GM23338 (cell line): ENCODE data around the gene CD28. TPM values are rescaled to one million over a fixed set of nuclear protein-coding genes. Genes with fewer than 3 reads are reported as not detected.

ENCODE experiments used
- ATAC-seq: fragments of 200-7000 bp; cut with Tn5 transposase; 3 replicates; pipeline ENCODE4 v1.9.1; 2020
- DNase-seq: peaks from one replicate; pipeline ENCODE4 v3.0.0-alpha.2; 2015; ENCODE audit warnings: low spot score
- H2AFZ ChIP-seq: fragments of 200-600 bp; sonication (generic); 2 replicates; pipeline ENCODE4 v1.8.0; 2016; ENCODE audit warnings: antibody characterized with exemption, mild to moderate bottlenecking, moderate library complexity
- H3F3A ChIP-seq: fragments of 200-600 bp; sonication (generic); replicated peaks from 2 replicates; pipeline ENCODE4 v1.8.0; 2017; ENCODE audit warnings: antibody characterized with exemption, mixed run types, low read depth
- H3K27ac ChIP-seq: fragments of 200-600 bp; sonication (generic); 2 replicates; pipeline ENCODE4 v1.6.1; 2016; ENCODE audit warnings: low read depth
- H3K27me3 ChIP-seq: fragments of 200-600 bp; sonication (generic); 2 replicates; pipeline ENCODE4 v1.8.0; 2016; ENCODE audit warnings: mild to moderate bottlenecking, mixed run types, moderate library complexity; ENCODE audit not compliant: insufficient read depth
- H3K36me3 ChIP-seq: fragments of 200-600 bp; sonication (generic); 2 replicates; pipeline ENCODE4 v1.8.0; 2016; ENCODE audit warnings: mild to moderate bottlenecking; ENCODE audit not compliant: insufficient read depth
- H3K4me1 ChIP-seq: fragments of 200-600 bp; sonication (generic); 2 replicates; pipeline ENCODE4 v1.8.0; 2016; ENCODE audit warnings: mild to moderate bottlenecking, moderate library complexity; ENCODE audit not compliant: insufficient read depth
- H3K4me2 ChIP-seq: fragments of 200-600 bp; sonication (generic); 2 replicates; pipeline ENCODE4 v1.7.1; 2017; ENCODE audit warnings: mixed run types
- H3K4me3 ChIP-seq: fragments of 200-600 bp; sonication (generic); 2 replicates; pipeline ENCODE4 v1.6.1; 2016; ENCODE audit warnings: mixed run types
- H3K79me2 ChIP-seq: fragments of 200-600 bp; sonication (generic); replicated peaks from 2 replicates; pipeline ENCODE4 v1.8.0; 2017; ENCODE audit warnings: mild to moderate bottlenecking; ENCODE audit not compliant: insufficient read depth
- H3K9me2 ChIP-seq: fragments of 200-600 bp; sonication (generic); 2 replicates; pipeline ENCODE4 v1.8.0; 2017; ENCODE audit not compliant: insufficient read depth
- H4K20me1 ChIP-seq: fragments of 200-600 bp; sonication (generic); replicated peaks from 2 replicates; pipeline ENCODE4 v1.8.0; 2017; ENCODE audit warnings: mild to moderate bottlenecking; ENCODE audit not compliant: insufficient read depth
- H3K27ac Mint-ChIP-seq: 2 replicates; pipeline ENCODE4 v1.8.0; 2020; ENCODE audit warnings: inconsistent platforms, mild to moderate bottlenecking, moderate library complexity, mixed read lengths
- H3K27me3 Mint-ChIP-seq: 3 replicates; pipeline ENCODE4 v1.8.0; 2022; ENCODE audit warnings: low read depth, mild to moderate bottlenecking, moderate library complexity, mixed read lengths, inconsistent platforms; ENCODE audit not compliant: insufficient read depth, poor library complexity
- H3K36me3 Mint-ChIP-seq: 3 replicates; pipeline ENCODE4 v1.8.0; 2021; ENCODE audit warnings: low read depth, mild to moderate bottlenecking, inconsistent platforms, moderate library complexity, mixed read lengths
- H3K4me1 Mint-ChIP-seq: 3 replicates; pipeline ENCODE4 v1.8.0; 2020; ENCODE audit warnings: mild to moderate bottlenecking, inconsistent platforms, mixed read lengths
- H3K4me3 Mint-ChIP-seq: 3 replicates; pipeline ENCODE4 v1.8.0; 2021; ENCODE audit warnings: moderate library complexity, mild to moderate bottlenecking, inconsistent platforms, mixed read lengths
- H3K9me3 Mint-ChIP-seq: 3 replicates; pipeline ENCODE4 v1.8.0; 2020; ENCODE audit warnings: moderate library complexity, mild to moderate bottlenecking, inconsistent platforms, mixed read lengths
- CREB1 ChIP-seq: fragments of 250-450 bp; sonication (Bioruptor Pico); IDR thresholded peaks from 2 replicates; pipeline ENCODE4 v1.5.0; 2020; ENCODE audit warnings: low read depth, mild to moderate bottlenecking, moderate library complexity
- ETS1 ChIP-seq: IDR thresholded peaks from 2 replicates; pipeline ENCODE4 v1.6.1; 2016; ENCODE audit warnings: antibody characterized with exemption
- EZH2phosphoT487 ChIP-seq: fragments of 200-600 bp; sonication (generic); IDR thresholded peaks from one replicate; pipeline ENCODE4 v1.8.1; 2018; ENCODE audit warnings: antibody characterized with exemption; ENCODE audit not compliant: unreplicated experiment
- NANOG ChIP-seq: IDR thresholded peaks from 2 replicates; pipeline ENCODE4 v1.6.1; 2016; ENCODE audit warnings: antibody characterized with exemption, borderline replicate concordance
- REST ChIP-seq: IDR thresholded peaks from one replicate; pipeline ENCODE4 v1.6.1; 2018; ENCODE audit warnings: antibody characterized with exemption; ENCODE audit not compliant: unreplicated experiment
- STAT1 ChIP-seq: IDR thresholded peaks from one replicate; pipeline ENCODE4 v1.6.1; 2016; ENCODE audit warnings: antibody characterized with exemption; ENCODE audit not compliant: unreplicated experiment
- ZNF114 ChIP-seq: fragments of 250-450 bp; sonication (Bioruptor Pico); IDR thresholded peaks from 2 replicates; pipeline ENCODE4 v1.5.0; 2020; ENCODE audit warnings: mild to moderate bottlenecking, moderate library complexity
- ZNF331 ChIP-seq: fragments of 250-450 bp; sonication (Bioruptor Pico); IDR thresholded peaks from 2 replicates; pipeline ENCODE4 v1.5.0; 2020; ENCODE audit warnings: low read depth, mild to moderate bottlenecking, moderate library complexity
- polyA plus RNA-seq: library from polyadenylated mRNA; unstranded; fragments of >200 nt; fragmentation: Nextera tagmentation; extraction: Ambion mirVana; gene quantifications from 2 replicates; pipeline ENCODE4 v1.2.1, GENCODE V29; 2016
- total RNA-seq: library from RNA; depleted of rRNA; stranded (reverse); fragments of >200 nt; shearing (Covaris generic); gene quantifications from 2 replicates; pipeline ENCODE4 v1.2.3, GENCODE V29; 2014

The CD28 gene
- total and polyA plus RNA-seq, 2 experiments from 2014 or later, result not detected

- no peak overlapping the region for H3K4me3 Mint-ChIP-seq
- no peaks in the 10 kb centered on the region for H3K36me3 ChIP-seq
- ATAC-seq (no peak), DNase-seq (no peak)
- no peak overlapping the region for H3K4me2 ChIP-seq
- no peaks in the 10 kb centered on the region for H3K36me3 Mint-ChIP-seq
- H3K27ac ChIP-seq, result no peak overlapping the region
- H3K27me3 ChIP-seq, result no peaks in the 10 kb centered on the region
- no peaks in the 10 kb centered on the region for H4K20me1 ChIP-seq
- H3K9me3 Mint-ChIP-seq, result peaks cover 3% of the 10 kb centered on the region; the same call in 2 of the 3 replicates
- TF ChIP-seq EZH2phosphoT487 (no peak), CREB1 (CRISPR knock-in tag) (no peak), REST (no peak)
- H3K9me2 ChIP-seq, result 0 out of 2 replicates have a peak, but pooled peaks cover 7% of the 10 kb centered on the region
- H3K4me1 Mint-ChIP-seq, result no peaks in the 10 kb centered on the region
- no peaks in the 10 kb centered on the region for H3K27me3 Mint-ChIP-seq
- H3K4me1 ChIP-seq, result no peaks in the 10 kb centered on the region
- no peak overlapping the region for H3K27ac Mint-ChIP-seq
- no peak overlapping the region for H2AFZ ChIP-seq
- H3K4me3 ChIP-seq, result no peak overlapping the region
- H3K79me2 ChIP-seq, result no peaks in the 10 kb centered on the region
- H3F3A ChIP-seq, result no peaks in the 10 kb centered on the region
Observed at GRCh38 chr2:203670939-203671338, 35.5 kb upstream of the CD28 start.

GRCh38 chr2:203671876-203672275 is 34.6 kb upstream of the CD28 start:
- Histone ChIP-seq H3K4me2 (no peak overlapping the region), H4K20me1 (no peaks in the 10 kb centered on the region), H3K79me2 (no peaks in the 10 kb centered on the region), H3K27me3 (no peaks in the 10 kb centered on the region), H3K4me1 (no peaks in the 10 kb centered on the region), H2AFZ (no peak overlapping the region), H3K4me3 (no peak overlapping the region), H3K27ac (no peak overlapping the region), H3K9me2 (0 out of 2 replicates have a peak, but pooled peaks cover 7% of the 10 kb centered on the region), H3K36me3 (no peaks in the 10 kb centered on the region), H3F3A (no peaks in the 10 kb centered on the region)
- H3K4me1 Mint-ChIP-seq, result no peaks in the 10 kb centered on the region
- DNase-seq (no peak), ATAC-seq (no peak)
- no peak for TF ChIP-seq ETS1
- peaks cover 3% of the 10 kb centered on the region; the same call in 2 of the 3 replicates for H3K9me3 Mint-ChIP-seq
- no peak overlapping the region for H3K4me3 Mint-ChIP-seq
- no peak overlapping the region for H3K27ac Mint-ChIP-seq
- no peaks in the 10 kb centered on the region for H3K36me3 Mint-ChIP-seq
- H3K27me3 Mint-ChIP-seq, result no peaks in the 10 kb centered on the region

GRCh38 chr2:203672856-203673255 is 33.6 kb upstream of the CD28 start:
- Histone ChIP-seq H3K27ac (no peak overlapping the region), H2AFZ (no peak overlapping the region), H3K4me2 (no peak overlapping the region), H3K4me1 (no peaks in the 10 kb centered on the region), H3K9me2 (peaks cover 7% of the 10 kb centered on the region; the same call in 1 of the 2 replicates), H3K4me3 (no peak overlapping the region), H3K79me2 (no peaks in the 10 kb centered on the region), H3K36me3 (no peaks in the 10 kb centered on the region), H4K20me1 (no peaks in the 10 kb centered on the region), H3F3A (no peaks in the 10 kb centered on the region), H3K27me3 (no peaks in the 10 kb centered on the region)
- ATAC-seq, result no peak
- H3K4me3 Mint-ChIP-seq, result no peak overlapping the region
- no peaks in the 10 kb centered on the region for H3K4me1 Mint-ChIP-seq
- H3K27me3 Mint-ChIP-seq, result no peaks in the 10 kb centered on the region
- no peaks in the 10 kb centered on the region for H3K36me3 Mint-ChIP-seq
- DNase-seq, result no peak
- H3K27ac Mint-ChIP-seq, result no peak overlapping the region
- H3K9me3 Mint-ChIP-seq, result peaks cover 3% of the 10 kb centered on the region; the same call in 2 of the 3 replicates
- TF ChIP-seq ZNF331 (CRISPR knock-in tag) (no peak), ZNF114 (CRISPR knock-in tag) (no peak), STAT1 (no peak), REST (no peak), NANOG (no peak)
